Measurements from ENCODE around the gene FBLN2. TPM values are rescaled to one million over a fixed set of nuclear protein-coding genes. Genes with fewer than 3 reads are reported as not detected.
A peak's percentile ranks its signal among the peaks of the same experiment; 100 is the strongest.

Gene FBLN2
- total RNA-seq, 1 experiment from 2014 or later: 0.11 TPM

- peak overlapping the region; percentile 64 for H3K9ac ChIP-seq (ENCODE audit: low read length)
- intact Hi-C loops (cut with micrococcal nuclease): loop anchor here (2.0 kb wide), 2 partner anchors 49 to 61 kb away; no protein-coding TSS in a partner anchor
- peak overlapping the region; percentile 85 for H3K27ac ChIP-seq (ENCODE audit: low read length)
These were observed 51.0 kb downstream of the FBLN2 start for GRCh38 chr3:13599887-13600450.

GRCh38 chr3:13600950-13601691, 52.2 kb downstream of the FBLN2 start:
- ChIA-PET CTCF (interaction anchor here (0.6 to 1.2 kb wide), 2 partner anchors 105 to 164 kb away, joined by 5 read pairs; no protein-coding TSS in a partner anchor), POLR2A (ENCODE audit: unreplicated experiment) (interaction anchor here (0.5 to 0.6 kb wide), 2 partner anchors 121 kb away, joined by 3 to 17 read pairs; partner anchors contain the start of gene HDAC11)
- no peaks in the 10 kb centered on the region for H3K9me3 ChIP-seq (ENCODE audit: low read length)
- TSS peak; percentile 90 for BruUV-seq (replicated peaks)
- H3K9ac ChIP-seq (ENCODE audit: low read length): peak overlapping the region; percentile 55
- no peaks in the 10 kb centered on the region for H3K36me3 ChIP-seq (ENCODE audit: low read depth, low read length)
- H3K27me3 ChIP-seq (ENCODE audit: low read length): no peaks in the 10 kb centered on the region
- H4K20me1 ChIP-seq (ENCODE audit: low read length): no peaks in the 10 kb centered on the region
- H3K27ac ChIP-seq (ENCODE audit: low read length): peak overlapping the region; percentile 86
- ATAC-seq (peak; percentile 80), DNase-seq (peak; percentile 98)
- no peak for TF ChIP-seq CTCF (conservative IDR thresholded peaks at IDR 0.05; ENCODE audit: low read depth, low read length)
- no peak for TF ChIP-seq EZH2 (IDR thresholded peaks at IDR 0.05; ENCODE audit: low read length, unreplicated experiment)
- TF ChIP-seq EZH2phosphoT487 (IDR thresholded peaks at IDR 0.05; ENCODE audit: borderline replicate concordance, low read length): no peak
- H3K9me2 ChIP-seq (replicated peaks; ENCODE audit: low read length): no peaks in the 10 kb centered on the region
- intact Hi-C loops (cut with micrococcal nuclease): loop anchor here (2.0 kb wide), 2 partner anchors 48 to 62 kb away; no protein-coding TSS in a partner anchor
- H2AFZ ChIP-seq (ENCODE audit: low read length): peak overlapping the region; percentile 45
- no peaks in the 10 kb centered on the region for H3K79me2 ChIP-seq (ENCODE audit: low read length)
- peaks cover 39% of the 10 kb centered on the region for H3K4me1 ChIP-seq (ENCODE audit: insufficient read depth, low read length)
- H3K4me2 ChIP-seq (ENCODE audit: low read length): peak overlapping the region; percentile 52
- H3F3A ChIP-seq (ENCODE audit: low read length, unreplicated experiment): no peaks in the 10 kb centered on the region
- no peak overlapping the region for H3K4me3 ChIP-seq (ENCODE audit: low read length)

More at GRCh38 chr3:13599887-13600450, 51.0 kb downstream of the FBLN2 start:
- Histone ChIP-seq H3K4me1 (ENCODE audit: insufficient read depth, low read length) (peaks cover 39% of the 10 kb centered on the region), H3K79me2 (ENCODE audit: low read length) (no peaks in the 10 kb centered on the region), H3K27me3 (ENCODE audit: low read length) (no peaks in the 10 kb centered on the region), H3K9me2 (replicated peaks; ENCODE audit: low read length) (no peaks in the 10 kb centered on the region), H3K4me3 (ENCODE audit: low read length) (no peak overlapping the region), H4K20me1 (ENCODE audit: low read length) (no peaks in the 10 kb centered on the region), H3F3A (ENCODE audit: low read length, unreplicated experiment) (no peaks in the 10 kb centered on the region), H2AFZ (ENCODE audit: low read length) (no peak overlapping the region), H3K36me3 (ENCODE audit: low read depth, low read length) (no peaks in the 10 kb centered on the region), H3K4me2 (ENCODE audit: low read length) (no peak overlapping the region), H3K9me3 (ENCODE audit: low read length) (no peaks in the 10 kb centered on the region)
- ATAC-seq (no peak), DNase-seq (no peak)
- ChIA-PET CTCF (no interaction called here), POLR2A (ENCODE audit: unreplicated experiment) (interaction anchor here (0.6 kb wide), 1 partner anchor 545 kb away, joined by 3 read pairs; no protein-coding TSS in a partner anchor)
- TF ChIP-seq EZH2phosphoT487 (IDR thresholded peaks at IDR 0.05; ENCODE audit: borderline replicate concordance, low read length) (no peak), EZH2 (IDR thresholded peaks at IDR 0.05; ENCODE audit: low read length, unreplicated experiment) (no peak), CTCF (conservative IDR thresholded peaks at IDR 0.05; ENCODE audit: low read depth, low read length) (no peak)
- BruUV-seq (replicated peaks): no TSS peak

Measured in PC-3 (cell line).